OCI-LY1 (cell line): ENCODE results near the gene CACNA1C.

ENCODE experiments used
- H2AFZ ChIP-seq: fragments of 200-600 bp; sonication (generic), shearing (Covaris generic); 2 replicates; pipeline ENCODE4 v1.6.0; 2014; ENCODE audit warnings: antibody characterized with exemption, mild to moderate bottlenecking, low read length
- H3F3A ChIP-seq: fragments of 200-600 bp; sonication (generic), shearing (Covaris generic); 2 replicates; pipeline ENCODE4 v1.6.0; 2014; ENCODE audit warnings: mild to moderate bottlenecking, antibody characterized with exemption, low read length, moderate library complexity; ENCODE audit not compliant: insufficient read depth
- H3K27ac ChIP-seq: fragments of 200-600 bp; sonication (generic); 2 replicates; pipeline ENCODE4 v1.5.1; 2014; ENCODE audit warnings: low read length, mixed run types, mild to moderate bottlenecking, low read depth; ENCODE audit not compliant: poor library complexity, severe bottlenecking
- H3K27me3 ChIP-seq: fragments of 200-600 bp; sonication (generic); 2 replicates; pipeline ENCODE4 v1.6.0; 2014; ENCODE audit warnings: antibody characterized with exemption, mild to moderate bottlenecking, low read length, moderate library complexity; ENCODE audit not compliant: insufficient read depth
- H3K36me3 ChIP-seq: fragments of 200-600 bp; sonication (generic); 2 replicates; pipeline ENCODE4 v1.6.1; 2014; ENCODE audit warnings: mild to moderate bottlenecking, antibody characterized with exemption, low read length, moderate library complexity, mixed read lengths; ENCODE audit not compliant: insufficient read depth
- H3K4me1 ChIP-seq: fragments of 200-600 bp; sonication (generic); 2 replicates; pipeline ENCODE4 v1.5.1; 2014; ENCODE audit warnings: mild to moderate bottlenecking, low read length, moderate library complexity; ENCODE audit not compliant: insufficient read depth, severe bottlenecking
- H3K4me2 ChIP-seq: fragments of 200-600 bp; sonication (generic), shearing (Covaris generic); 2 replicates; pipeline ENCODE4 v1.6.1; 2014; ENCODE audit warnings: low read length
- H3K4me3 ChIP-seq: fragments of 200-600 bp; sonication (generic); 2 replicates; pipeline ENCODE4 v1.5.1; 2014; ENCODE audit warnings: low read length, low read depth, mild to moderate bottlenecking, mixed read lengths; ENCODE audit not compliant: poor library complexity, severe bottlenecking
- H3K79me2 ChIP-seq: fragments of 200-600 bp; shearing (Covaris generic); 2 replicates; pipeline ENCODE4 v1.6.1; 2016; ENCODE audit warnings: mixed run types, low read length, mixed read lengths; ENCODE audit not compliant: insufficient read depth
- H3K9ac ChIP-seq: fragments of 200-600 bp; sonication (generic), shearing (Covaris generic); 2 replicates; pipeline ENCODE4 v1.6.1; 2014; ENCODE audit warnings: mild to moderate bottlenecking, low read length, mixed read lengths
- H3K9me2 ChIP-seq: fragments of 200-600 bp; sonication (generic), shearing (Covaris generic); 2 replicates; pipeline ENCODE4 v1.6.1; 2014; ENCODE audit warnings: low read depth, mild to moderate bottlenecking, low read length, mixed read lengths
- H3K9me3 ChIP-seq: fragments of 200-600 bp; shearing (Covaris generic); 2 replicates; pipeline ENCODE4 v1.6.1; 2014; ENCODE audit warnings: low read length, mixed read lengths
- H4K20me1 ChIP-seq: fragments of 200-600 bp; sonication (generic), shearing (Covaris generic); 2 replicates; pipeline ENCODE4 v1.6.0; 2016; ENCODE audit warnings: mild to moderate bottlenecking, low read length; ENCODE audit not compliant: insufficient read depth
- CTCF ChIP-seq: fragments of 200-600 bp; sonication (generic), shearing (Covaris generic); IDR thresholded peaks from 2 replicates; pipeline ENCODE4 v1.5.1; 2017; ENCODE audit warnings: mild to moderate bottlenecking, antibody characterized with exemption, low read length, moderate library complexity, mixed read lengths
- EZH2 ChIP-seq: fragments of 200-600 bp; sonication (generic), shearing (Covaris generic); IDR thresholded peaks from 2 replicates; pipeline ENCODE4 v1.8.0; 2017; ENCODE audit warnings: borderline replicate concordance, mixed run types, mild to moderate bottlenecking, antibody characterized with exemption, low read length, moderate library complexity, mixed read lengths

The CACNA1C gene

DNA sequence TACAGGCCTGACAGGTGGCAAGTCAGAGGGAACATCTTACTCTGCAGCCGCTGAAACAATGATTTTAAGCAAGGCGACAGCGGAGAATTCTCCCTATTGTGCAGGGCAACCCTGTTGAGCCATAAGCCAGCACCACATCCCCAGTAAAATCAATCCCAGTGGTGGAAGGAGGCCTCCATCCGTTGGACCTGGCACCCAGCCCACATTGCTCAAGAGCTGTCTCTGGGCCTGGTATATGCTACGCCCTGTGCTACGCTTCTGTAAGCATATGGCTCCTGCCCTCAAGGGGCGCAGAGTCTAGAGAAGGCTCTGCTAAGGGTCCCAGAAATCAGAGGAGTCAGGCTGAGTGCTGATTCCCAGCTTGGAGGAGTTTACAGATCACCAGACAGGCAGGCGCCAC lies 265.5 kb downstream of the CACNA1C start:
- H3K27me3 ChIP-seq, result peaks cover 14% of the 10 kb centered on the region
- H3K36me3 ChIP-seq, result peaks cover 5% of the 10 kb centered on the region; the same call in 1 of the 2 replicates
- no peak overlapping the region for H3K27ac ChIP-seq
- H3F3A ChIP-seq, result no peaks in the 10 kb centered on the region
- no peak overlapping the region for H3K4me2 ChIP-seq
- peaks cover 7% of the 10 kb centered on the region; the same call in 1 of the 2 replicates for H3K9me3 ChIP-seq
- no peaks in the 10 kb centered on the region for H3K9me2 ChIP-seq
- no peak overlapping the region for H2AFZ ChIP-seq
- H3K4me3 ChIP-seq, result no peak overlapping the region
- no peaks in the 10 kb centered on the region for H3K4me1 ChIP-seq
- H3K9ac ChIP-seq, result no peak overlapping the region
- no peak for TF ChIP-seq EZH2
- TF ChIP-seq CTCF, result no peak
- no peaks in the 10 kb centered on the region for H3K79me2 ChIP-seq
- H4K20me1 ChIP-seq, result no peaks in the 10 kb centered on the region

DNA sequence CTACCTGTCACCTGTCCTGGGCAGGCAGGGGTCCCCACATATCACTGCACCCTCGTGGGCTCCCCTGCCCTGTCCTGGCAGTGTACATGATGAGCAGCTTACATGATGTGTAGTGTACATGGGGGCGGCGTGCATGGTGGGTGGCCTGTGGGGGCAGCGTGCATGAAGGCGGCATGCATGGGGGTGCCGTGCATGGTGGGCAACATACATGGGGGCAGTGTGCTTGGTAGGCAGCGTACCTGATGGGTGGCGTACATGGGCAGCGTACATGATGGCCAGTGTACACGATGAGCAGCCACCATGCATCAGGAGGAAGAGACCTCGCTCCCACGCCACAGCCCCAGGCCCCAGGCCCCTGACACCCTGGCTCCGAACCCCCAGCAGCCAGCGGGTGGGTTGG lies 266.3 kb downstream of the CACNA1C start:
- Histone ChIP-seq H3K9ac (no peak overlapping the region), H3K27ac (no peak overlapping the region), H2AFZ (no peak overlapping the region), H3K9me3 (peaks cover 7% of the 10 kb centered on the region; the same call in 1 of the 2 replicates), H4K20me1 (no peaks in the 10 kb centered on the region), H3K79me2 (no peaks in the 10 kb centered on the region), H3K9me2 (no peaks in the 10 kb centered on the region), H3K27me3 (peaks cover 14% of the 10 kb centered on the region), H3K4me2 (no peak overlapping the region), H3K36me3 (peaks cover 5% of the 10 kb centered on the region; the same call in 1 of the 2 replicates), H3F3A (no peaks in the 10 kb centered on the region), H3K4me3 (no peak overlapping the region), H3K4me1 (no peaks in the 10 kb centered on the region)
- no peak for TF ChIP-seq EZH2
- no peak for TF ChIP-seq CTCF

- Histone ChIP-seq H3F3A (no peaks in the 10 kb centered on the region), H3K27ac (no peak overlapping the region), H4K20me1 (no peaks in the 10 kb centered on the region), H3K4me3 (no peak overlapping the region), H3K9me2 (no peaks in the 10 kb centered on the region), H3K9me3 (no peaks in the 10 kb centered on the region), H3K4me1 (no peaks in the 10 kb centered on the region), H2AFZ (no peak overlapping the region), H3K27me3 (peaks cover 14% of the 10 kb centered on the region; the same call in 1 of the 2 replicates), H3K36me3 (no peaks in the 10 kb centered on the region), H3K79me2 (no peaks in the 10 kb centered on the region), H3K4me2 (no peak overlapping the region), H3K9ac (no peak overlapping the region)
- no peak for TF ChIP-seq EZH2
These were observed 267.1 kb downstream of the CACNA1C start for GRCh38 chr12:2319737-2320506.
